ENCODE measurements around the gene PLXDC1. TPM values are rescaled to one million over a fixed set of nuclear protein-coding genes. Genes with fewer than 3 reads are reported as not detected.

The PLXDC1 gene
- total and polyA plus RNA-seq, 2 experiments from 2014 or later, result 0.28 to 0.91 TPM

DNA sequence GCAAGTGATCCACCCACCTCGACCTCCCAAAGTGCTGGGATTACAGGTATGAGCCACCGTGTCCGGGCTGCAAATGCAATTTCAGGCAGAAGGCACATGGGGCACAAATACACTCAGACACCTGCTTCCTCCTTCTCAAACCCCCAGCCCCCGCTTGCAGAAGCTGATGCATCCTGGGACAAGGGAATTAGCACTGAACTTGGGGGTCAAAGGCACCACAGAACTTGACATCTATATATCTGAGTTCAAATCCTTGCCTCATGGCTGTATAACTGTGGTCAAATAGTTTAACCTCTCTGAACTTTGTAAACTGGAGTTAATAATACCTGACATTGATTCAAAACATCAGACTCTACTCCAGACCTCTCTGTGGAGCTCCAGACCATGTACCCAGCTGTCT, 18.7 kb upstream of the PLXDC1 start (continued):
- TF ChIP-seq, protein P1, sequence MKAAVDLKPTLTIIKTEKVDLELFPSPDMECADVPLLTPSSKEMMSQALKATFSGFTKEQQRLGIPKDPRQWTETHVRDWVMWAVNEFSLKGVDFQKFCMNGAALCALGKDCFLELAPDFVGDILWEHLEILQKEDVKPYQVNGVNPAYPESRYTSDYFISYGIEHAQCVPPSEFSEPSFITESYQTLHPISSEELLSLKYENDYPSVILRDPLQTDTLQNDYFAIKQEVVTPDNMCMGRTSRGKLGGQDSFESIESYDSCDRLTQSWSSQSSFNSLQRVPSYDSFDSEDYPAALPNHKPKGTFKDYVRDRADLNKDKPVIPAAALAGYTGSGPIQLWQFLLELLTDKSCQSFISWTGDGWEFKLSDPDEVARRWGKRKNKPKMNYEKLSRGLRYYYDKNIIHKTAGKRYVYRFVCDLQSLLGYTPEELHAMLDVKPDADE (IDR thresholded peaks at IDR 0.05), result no peak
- TF ChIP-seq ZNF114 (CRISPR knock-in tag; IDR thresholded peaks at IDR 0.05), result no peak
- no peak for TF ChIP-seq STAT1 (IDR thresholded peaks at IDR 0.05; ENCODE audit: unreplicated experiment)
- no peak for TF ChIP-seq ZNF331 (CRISPR knock-in tag; IDR thresholded peaks at IDR 0.05; ENCODE audit: low read depth)
- no peak for TF ChIP-seq ZNF462 (CRISPR knock-in tag; IDR thresholded peaks at IDR 0.05)
- TF ChIP-seq EZH2phosphoT487 (IDR thresholded peaks at IDR 0.05; ENCODE audit: unreplicated experiment), result no peak
- TF ChIP-seq JUNB (IDR thresholded peaks at IDR 0.05; ENCODE audit: unreplicated experiment), result no peak
- no peak for TF ChIP-seq CREB1 (CRISPR knock-in tag; IDR thresholded peaks at IDR 0.05; ENCODE audit: low read depth)

DNA sequence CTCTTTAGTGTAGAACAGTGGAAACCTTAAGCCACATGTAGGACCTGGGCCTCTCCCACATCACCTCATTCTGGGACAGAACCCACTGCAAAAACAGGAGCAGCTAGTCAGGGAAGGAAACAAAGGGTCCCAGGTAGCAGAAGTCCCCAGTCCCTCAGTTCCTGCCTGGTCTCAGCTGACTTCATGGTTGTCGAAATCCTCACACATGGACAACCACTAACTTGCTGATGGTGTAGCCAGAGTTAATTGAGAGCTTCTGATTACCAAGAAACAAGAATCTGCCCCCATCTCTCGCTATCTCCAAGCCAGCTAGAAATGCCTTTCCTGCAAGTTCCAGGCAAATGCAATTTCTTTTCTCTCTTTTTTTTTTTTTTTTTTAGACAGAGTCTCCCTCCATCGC, 18.1 kb upstream of the PLXDC1 start:
- Histone ChIP-seq H3K27ac (ENCODE audit: low read depth) (no peak overlapping the region), H2AFZ (no peak overlapping the region), H3K4me2 (no peak overlapping the region), H3K36me3 (ENCODE audit: insufficient read depth) (no peaks in the 10 kb centered on the region), H3K4me3 (no peak overlapping the region), H3F3A (replicated peaks; ENCODE audit: low read depth) (peaks cover 6% of the 10 kb centered on the region), H4K20me1 (replicated peaks; ENCODE audit: insufficient read depth) (no peaks in the 10 kb centered on the region), H3K9me2 (ENCODE audit: insufficient read depth) (no peaks in the 10 kb centered on the region), H3K4me1 (ENCODE audit: insufficient read depth) (peaks cover 26% of the 10 kb centered on the region), H3K79me2 (replicated peaks; ENCODE audit: insufficient read depth) (no peaks in the 10 kb centered on the region), H3K27me3 (ENCODE audit: insufficient read depth) (peaks cover 33% of the 10 kb centered on the region)
- ATAC-seq (no peak), DNase-seq (ENCODE audit: low spot score) (no peak)
- H3K9me3 Mint-ChIP-seq, result peaks cover 9% of the 10 kb centered on the region; the same call in 2 of the 3 replicates
- no peak overlapping the region for H3K27ac Mint-ChIP-seq
- peaks cover 30% of the 10 kb centered on the region for H3K27me3 Mint-ChIP-seq (ENCODE audit: insufficient read depth, low read depth, poor library complexity)
- H3K4me1 Mint-ChIP-seq, result peaks cover 23% of the 10 kb centered on the region
- peaks cover 7% of the 10 kb centered on the region; the same call in 1 of the 3 replicates for H3K36me3 Mint-ChIP-seq (ENCODE audit: low read depth)
- no peak overlapping the region for H3K4me3 Mint-ChIP-seq
- no peak for TF ChIP-seq ZNF114 (CRISPR knock-in tag; IDR thresholded peaks at IDR 0.05)
- TF ChIP-seq POLR2AphosphoS5 (IDR thresholded peaks at IDR 0.05; ENCODE audit: low read depth), result no peak
- no peak for TF ChIP-seq STAT1 (IDR thresholded peaks at IDR 0.05; ENCODE audit: unreplicated experiment)
- no peak for TF ChIP-seq EZH2phosphoT487 (IDR thresholded peaks at IDR 0.05; ENCODE audit: unreplicated experiment)
- TF ChIP-seq EZH2 (IDR thresholded peaks at IDR 0.05; ENCODE audit: low read depth, unreplicated experiment), result no peak
- TF ChIP-seq NANOG (IDR thresholded peaks at IDR 0.05; ENCODE audit: borderline replicate concordance), result no peak
- TF ChIP-seq JUNB (IDR thresholded peaks at IDR 0.05; ENCODE audit: unreplicated experiment), result no peak
- TF ChIP-seq CTCF (conservative IDR thresholded peaks at IDR 0.05; ENCODE audit: low read depth in 2 of 2), result no peak
- no peak for TF ChIP-seq CREB1 (CRISPR knock-in tag; IDR thresholded peaks at IDR 0.05; ENCODE audit: low read depth)
- TF ChIP-seq REST (IDR thresholded peaks at IDR 0.05; ENCODE audit: unreplicated experiment), result no peak
